ENCODE data around the gene RAB25.

DNA sequence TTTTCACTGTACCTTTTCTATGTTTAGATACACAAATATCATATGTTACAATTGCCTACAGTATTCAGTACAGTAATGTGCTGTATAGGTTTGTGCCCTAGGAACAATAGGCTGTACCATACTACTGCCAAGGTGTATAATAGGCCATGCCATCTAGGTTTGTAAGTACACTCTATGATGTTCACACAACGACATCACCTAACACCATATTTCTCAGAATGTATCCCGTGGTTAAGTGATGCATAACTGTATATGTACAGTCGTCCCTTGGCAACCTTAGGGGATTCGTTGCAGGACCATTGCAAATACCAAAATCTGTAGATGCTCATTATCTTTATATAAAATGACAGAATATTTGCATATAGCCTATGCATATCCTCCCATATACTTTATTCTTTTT lies 34.4 kb upstream of the RAB25 start:
- TF ChIP-seq CTCF (IDR thresholded peaks at IDR 0.05) (no peak), POLR2AphosphoS5 (IDR thresholded peaks at IDR 0.05; ENCODE audit: low read depth, low read length) (no peak)
- TF ChIP-seq, protein P1, sequence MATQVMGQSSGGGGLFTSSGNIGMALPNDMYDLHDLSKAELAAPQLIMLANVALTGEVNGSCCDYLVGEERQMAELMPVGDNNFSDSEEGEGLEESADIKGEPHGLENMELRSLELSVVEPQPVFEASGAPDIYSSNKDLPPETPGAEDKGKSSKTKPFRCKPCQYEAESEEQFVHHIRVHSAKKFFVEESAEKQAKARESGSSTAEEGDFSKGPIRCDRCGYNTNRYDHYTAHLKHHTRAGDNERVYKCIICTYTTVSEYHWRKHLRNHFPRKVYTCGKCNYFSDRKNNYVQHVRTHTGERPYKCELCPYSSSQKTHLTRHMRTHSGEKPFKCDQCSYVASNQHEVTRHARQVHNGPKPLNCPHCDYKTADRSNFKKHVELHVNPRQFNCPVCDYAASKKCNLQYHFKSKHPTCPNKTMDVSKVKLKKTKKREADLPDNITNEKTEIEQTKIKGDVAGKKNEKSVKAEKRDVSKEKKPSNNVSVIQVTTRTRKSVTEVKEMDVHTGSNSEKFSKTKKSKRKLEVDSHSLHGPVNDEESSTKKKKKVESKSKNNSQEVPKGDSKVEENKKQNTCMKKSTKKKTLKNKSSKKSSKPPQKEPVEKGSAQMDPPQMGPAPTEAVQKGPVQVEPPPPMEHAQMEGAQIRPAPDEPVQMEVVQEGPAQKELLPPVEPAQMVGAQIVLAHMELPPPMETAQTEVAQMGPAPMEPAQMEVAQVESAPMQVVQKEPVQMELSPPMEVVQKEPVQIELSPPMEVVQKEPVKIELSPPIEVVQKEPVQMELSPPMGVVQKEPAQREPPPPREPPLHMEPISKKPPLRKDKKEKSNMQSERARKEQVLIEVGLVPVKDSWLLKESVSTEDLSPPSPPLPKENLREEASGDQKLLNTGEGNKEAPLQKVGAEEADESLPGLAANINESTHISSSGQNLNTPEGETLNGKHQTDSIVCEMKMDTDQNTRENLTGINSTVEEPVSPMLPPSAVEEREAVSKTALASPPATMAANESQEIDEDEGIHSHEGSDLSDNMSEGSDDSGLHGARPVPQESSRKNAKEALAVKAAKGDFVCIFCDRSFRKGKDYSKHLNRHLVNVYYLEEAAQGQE (IDR thresholded peaks at IDR 0.05; ENCODE audit: insufficient read depth in 1 of 2, low read depth in 2 of 2, low read length in 1 of 2) = no peak
